ENCODE measurements around the gene DDX21.
"Not testable (repeated sequence)": the region's sequence is repeated elsewhere in the genome, so short reads cannot be mapped to it uniquely, and the experiment has no call there.

Gene DDX21

DNA sequence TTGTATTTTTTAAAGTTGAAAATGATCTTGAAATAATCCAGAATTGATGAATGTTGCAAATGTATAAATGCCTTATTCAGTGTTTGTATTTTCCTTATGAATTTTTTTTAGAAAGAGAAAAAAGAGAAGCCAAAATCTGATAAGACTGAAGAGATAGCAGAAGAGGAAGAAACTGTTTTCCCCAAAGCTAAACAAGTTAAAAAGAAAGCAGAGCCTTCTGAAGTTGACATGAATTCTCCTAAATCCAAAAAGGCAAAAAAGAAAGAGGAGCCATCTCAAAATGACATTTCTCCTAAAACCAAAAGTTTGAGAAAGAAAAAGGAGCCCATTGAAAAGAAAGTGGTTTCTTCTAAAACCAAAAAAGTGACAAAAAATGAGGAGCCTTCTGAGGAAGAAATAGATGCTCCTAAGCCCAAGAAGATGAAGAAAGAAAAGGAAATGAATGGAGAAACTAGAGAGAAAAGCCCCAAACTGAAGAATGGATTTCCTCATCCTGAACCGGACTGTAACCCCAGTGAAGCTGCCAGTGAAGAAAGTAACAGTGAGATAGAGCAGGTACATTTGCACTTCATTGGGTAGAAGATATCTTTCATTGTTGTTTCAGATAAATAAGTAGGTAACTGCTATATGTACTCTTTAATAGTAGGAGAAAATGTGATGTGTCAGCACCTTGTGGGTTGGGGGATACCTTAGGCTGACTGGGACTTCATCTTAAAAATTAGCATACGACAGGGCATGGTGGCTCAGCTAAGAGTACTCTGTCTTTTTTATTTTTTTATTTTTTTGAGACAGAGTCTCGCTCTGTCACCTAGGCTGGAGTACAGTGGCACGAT lies 3.9 kb downstream of the DDX21 start:
- Histone ChIP-seq H3K4me3 (no peak overlapping the region), H3K27me3 (ENCODE audit: low read depth) (no peaks in the 10 kb centered on the region), H3K36me3 (replicated peaks) (peaks cover 73% of the 10 kb centered on the region), H3K4me1 (peaks cover 14% of the 10 kb centered on the region), H3K9me3 (no peaks in the 10 kb centered on the region)
- in situ Hi-C loops (cut with MboI; ENCODE audit: low sequenced_read_pairs) = no loop called here
- no peak for DNase-seq (ENCODE audit: low spot score in 2 of 2)

DNA sequence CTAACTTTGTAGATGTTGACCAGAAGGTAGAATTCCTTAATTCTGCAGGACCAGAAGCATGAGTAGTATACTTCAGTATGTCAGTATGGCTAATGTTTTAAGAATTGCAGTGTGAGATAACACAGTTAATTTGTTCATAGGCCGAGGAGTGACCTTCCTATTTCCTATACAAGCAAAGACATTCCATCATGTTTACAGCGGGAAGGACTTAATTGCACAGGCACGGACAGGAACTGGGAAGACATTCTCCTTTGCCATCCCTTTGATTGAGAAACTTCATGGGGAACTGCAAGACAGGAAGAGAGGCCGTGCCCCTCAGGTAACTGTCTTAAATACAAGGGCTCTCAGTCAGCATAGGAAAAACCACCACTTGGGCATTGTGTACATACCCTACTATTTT lies 7.2 kb downstream of the DDX21 start:
- Histone ChIP-seq H3K9me3 (no peaks in the 10 kb centered on the region), H3K4me3 (no peak overlapping the region), H3K27me3 (ENCODE audit: low read depth) (no peaks in the 10 kb centered on the region), H3K4me1 (peaks cover 11% of the 10 kb centered on the region), H3K36me3 (replicated peaks) (peaks cover 100% of the 10 kb centered on the region)
- DNase-seq (ENCODE audit: low spot score in 2 of 2) = no peak
- in situ Hi-C loops (cut with MboI; ENCODE audit: low sequenced_read_pairs) = no loop called here

DNA sequence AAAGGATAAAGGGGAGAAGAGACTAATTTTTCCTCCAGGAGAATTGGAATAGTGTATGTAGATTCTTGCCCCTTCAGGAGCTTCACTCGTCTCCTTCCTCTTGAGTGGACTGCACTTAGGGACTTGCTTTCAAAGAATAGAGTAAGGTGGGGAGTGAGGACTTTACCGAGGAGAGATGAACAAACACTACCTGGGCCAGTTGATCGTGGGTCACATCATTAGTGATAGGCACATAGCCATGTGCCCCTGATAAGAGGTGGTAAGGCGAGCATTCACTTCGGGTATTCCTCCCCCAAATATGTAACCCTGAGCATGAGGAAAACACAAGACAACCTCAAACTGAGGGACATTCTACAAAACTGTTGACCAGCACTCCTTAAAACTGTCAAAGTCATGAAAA lies 18.0 kb downstream of the DDX21 start:
- in situ Hi-C loops (cut with MboI; ENCODE audit: low sequenced_read_pairs) = loop anchor here (10.0 kb wide), 1 partner anchor 209 kb away; no protein-coding TSS in a partner anchor
- H3K27me3 ChIP-seq (ENCODE audit: low read depth) = no peaks in the 10 kb centered on the region
- peaks cover 100% of the 10 kb centered on the region for H3K36me3 ChIP-seq (replicated peaks)
- no peaks in the 10 kb centered on the region for H3K4me1 ChIP-seq
- no peak for DNase-seq (ENCODE audit: low spot score in 2 of 2)
- H3K9me3 ChIP-seq = no peaks in the 10 kb centered on the region
- H3K4me3 ChIP-seq = no peak overlapping the region

DNA sequence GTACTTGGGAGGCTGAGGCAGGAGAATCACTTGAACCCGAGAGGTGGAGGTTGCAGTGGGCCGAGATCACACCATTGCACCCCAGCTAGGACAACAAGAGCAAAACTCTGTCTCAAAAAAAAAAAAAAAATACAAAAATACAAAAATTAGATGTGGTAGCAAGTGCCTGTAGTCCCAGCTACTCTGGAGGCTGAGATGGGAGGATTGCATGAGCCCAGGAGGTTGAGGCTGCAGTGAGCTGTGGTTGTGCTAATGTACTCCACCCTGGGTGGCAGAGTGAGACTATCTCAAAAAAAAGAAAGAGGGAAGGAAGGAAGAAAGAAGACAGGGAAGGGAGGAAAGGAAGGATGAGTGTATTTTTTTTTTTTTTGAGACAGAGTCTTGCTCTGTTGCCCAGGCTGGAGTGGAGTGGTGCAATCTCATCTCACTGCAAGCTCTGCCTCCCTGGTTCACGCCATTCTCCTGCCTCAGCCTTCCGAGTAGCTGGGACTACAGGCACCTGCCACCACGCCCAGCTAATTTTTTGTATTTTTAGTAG lies 20.0 kb downstream of the DDX21 start:
- not testable (repeated sequence) for DNase-seq (ENCODE audit: low spot score in 2 of 2); H3K27me3 ChIP-seq (ENCODE audit: low read depth); H3K9me3 ChIP-seq; H3K4me1 ChIP-seq; H3K4me3 ChIP-seq
- H3K36me3 ChIP-seq (replicated peaks) = peaks cover 97% of the 10 kb centered on the region
- in situ Hi-C loops (cut with MboI; ENCODE audit: low sequenced_read_pairs) = loop anchor here (10.0 kb wide), 1 partner anchor 211 kb away; no protein-coding TSS in a partner anchor

- DNase-seq (ENCODE audit: low spot score in 2 of 2); H3K27me3 ChIP-seq (ENCODE audit: low read depth); H3K4me1 ChIP-seq; H3K4me3 ChIP-seq; H3K9me3 ChIP-seq: not testable (repeated sequence)
- peaks cover 97% of the 10 kb centered on the region for H3K36me3 ChIP-seq (replicated peaks)
- in situ Hi-C loops (cut with MboI; ENCODE audit: low sequenced_read_pairs) = loop anchor here (10.0 kb wide), 1 partner anchor 215 kb away; no protein-coding TSS in a partner anchor
These were observed 23.8 kb downstream of the DDX21 start for GRCh38 chr10:68979738-68980137.

GRCh38 chr10:68981074-68981473 lies 25.1 kb downstream of the DDX21 start:
- DNase-seq (ENCODE audit: low spot score in 2 of 2) = no peak
- in situ Hi-C loops (cut with MboI; ENCODE audit: low sequenced_read_pairs) = no loop called here
- peaks cover 92% of the 10 kb centered on the region for H3K36me3 ChIP-seq (replicated peaks)

GRCh38 chr10:68982389-68982788 lies 26.4 kb downstream of the DDX21 start:
- in situ Hi-C loops (cut with MboI; ENCODE audit: low sequenced_read_pairs) = no loop called here

More at GRCh38 chr10:68981074-68981473, 25.1 kb downstream of the DDX21 start:
- no peaks in the 10 kb centered on the region for H3K27me3 ChIP-seq (ENCODE audit: low read depth)
- H3K4me1 ChIP-seq = no peaks in the 10 kb centered on the region
- H3K4me3 ChIP-seq = no peak overlapping the region
- no peaks in the 10 kb centered on the region for H3K9me3 ChIP-seq

GRCh38 chr10:68987611-68988010 lies 31.6 kb downstream of the DDX21 start:
- in situ Hi-C loops (cut with MboI; ENCODE audit: low sequenced_read_pairs) = no loop called here
- Histone ChIP-seq H3K36me3 (replicated peaks) (peaks cover 29% of the 10 kb centered on the region), H3K4me3 (no peak overlapping the region), H3K9me3 (no peaks in the 10 kb centered on the region), H3K4me1 (peaks cover 17% of the 10 kb centered on the region; the same call in 1 of the 2 replicates), H3K27me3 (ENCODE audit: low read depth) (no peaks in the 10 kb centered on the region)
- DNase-seq (ENCODE audit: low spot score in 2 of 2) = no peak

More at GRCh38 chr10:68982389-68982788, 26.4 kb downstream of the DDX21 start:
- no peak for DNase-seq (ENCODE audit: low spot score in 2 of 2)
- Histone ChIP-seq H3K27me3 (ENCODE audit: low read depth) (no peaks in the 10 kb centered on the region), H3K4me3 (no peak overlapping the region), H3K4me1 (no peaks in the 10 kb centered on the region), H3K9me3 (no peaks in the 10 kb centered on the region), H3K36me3 (replicated peaks) (peaks cover 79% of the 10 kb centered on the region)

DNA sequence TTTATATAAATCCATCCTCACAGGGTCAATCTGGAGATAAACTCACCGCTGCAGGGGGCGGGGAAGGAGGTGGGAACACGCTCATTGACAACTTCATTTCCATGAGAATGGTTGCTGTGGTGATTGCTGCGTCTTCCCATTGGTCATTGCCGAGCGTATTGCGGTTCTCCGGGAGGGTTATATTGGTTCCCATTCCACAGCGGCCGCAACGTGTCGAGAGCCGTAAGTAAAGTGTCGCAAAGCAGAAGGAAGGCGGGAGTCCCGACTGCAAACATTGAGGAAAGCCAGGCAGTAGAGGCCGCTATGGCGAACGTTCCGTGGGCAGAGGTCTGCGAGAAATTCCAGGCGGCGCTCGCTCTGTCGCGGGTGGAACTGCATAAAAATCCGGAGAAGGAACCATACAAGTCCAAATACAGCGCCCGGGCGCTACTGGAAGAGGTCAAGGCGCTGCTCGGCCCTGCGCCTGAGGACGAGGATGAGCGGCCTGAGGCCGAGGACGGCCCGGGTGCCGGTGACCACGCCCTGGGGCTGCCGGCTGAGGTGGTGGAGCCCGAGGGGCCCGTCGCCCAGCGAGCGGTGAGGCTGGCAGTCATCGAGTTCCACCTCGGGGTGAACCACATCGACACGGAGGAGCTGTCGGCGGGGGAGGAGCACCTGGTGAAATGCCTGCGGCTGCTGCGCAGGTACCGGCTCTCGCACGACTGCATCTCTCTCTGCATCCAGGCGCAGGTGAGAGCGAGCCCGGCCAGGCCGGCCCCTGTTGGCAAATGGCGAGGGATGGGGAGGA lies 32.8 kb downstream of the DDX21 start, which contains the start of gene KIFBP:
Gene KIFBP, plus strand, starts transcription at position 274 of the 787 bp plus-strand sequence. Its CDS starts 30 bp downstream, at position 304.
- in situ Hi-C loops (cut with MboI; ENCODE audit: low sequenced_read_pairs) = no loop called here
- peaks cover 19% of the 10 kb centered on the region; the same call in 1 of the 2 replicates for H3K4me1 ChIP-seq

GRCh38 chr10:68989317-68989990 lies 33.5 kb downstream of the DDX21 start:
- peaks cover 19% of the 10 kb centered on the region; the same call in 1 of the 2 replicates for H3K4me1 ChIP-seq
- H3K36me3 ChIP-seq (replicated peaks) = peaks cover 16% of the 10 kb centered on the region
- peak overlapping the region; percentile 79 for H3K4me3 ChIP-seq
- H3K27me3 ChIP-seq (ENCODE audit: low read depth) = no peaks in the 10 kb centered on the region
- H3K9me3 ChIP-seq = no peaks in the 10 kb centered on the region
- DNase-seq (ENCODE audit: low spot score in 2 of 2) = no peak
- in situ Hi-C loops (cut with MboI; ENCODE audit: low sequenced_read_pairs) = no loop called here

More for the DNA sequence above, 32.8 kb downstream of the DDX21 start, which contains the start of gene KIFBP:
- Histone ChIP-seq H3K9me3 (no peaks in the 10 kb centered on the region), H3K27me3 (ENCODE audit: low read depth) (no peaks in the 10 kb centered on the region), H3K36me3 (replicated peaks) (peaks cover 23% of the 10 kb centered on the region), H3K4me3 (peak within 1 kb of the TSS; percentile 79)
- peak; percentile 95 to 99 for DNase-seq (ENCODE audit: low spot score in 2 of 2)

GRCh38 chr10:68992636-68993440 lies 36.9 kb downstream of the DDX21 start:
- H3K9me3 ChIP-seq = no peaks in the 10 kb centered on the region
- H3K4me1 ChIP-seq = peaks cover 19% of the 10 kb centered on the region; the same call in 1 of the 2 replicates
- no peak for DNase-seq (ENCODE audit: low spot score in 2 of 2)
- H3K27me3 ChIP-seq (ENCODE audit: low read depth) = no peaks in the 10 kb centered on the region
- in situ Hi-C loops (cut with MboI; ENCODE audit: low sequenced_read_pairs) = loop anchor here (10.0 kb wide), 1 partner anchor 402 kb away; no protein-coding TSS in a partner anchor
- H3K4me3 ChIP-seq = no peak overlapping the region
- peaks cover 5% of the 10 kb centered on the region for H3K36me3 ChIP-seq (replicated peaks)

GRCh38 chr10:68997211-68997610 lies 41.2 kb downstream of the DDX21 start:
- no peak for DNase-seq (ENCODE audit: low spot score in 2 of 2)
- H3K9me3 ChIP-seq = no peaks in the 10 kb centered on the region
- in situ Hi-C loops (cut with MboI; ENCODE audit: low sequenced_read_pairs) = loop anchor here (10.0 kb wide), 1 partner anchor 398 kb away; no protein-coding TSS in a partner anchor
- H3K4me1 ChIP-seq = 0 out of 2 replicates have a peak, but pooled peaks cover 6% of the 10 kb centered on the region
- H3K27me3 ChIP-seq (ENCODE audit: low read depth) = no peaks in the 10 kb centered on the region
- H3K4me3 ChIP-seq = no peak overlapping the region
- H3K36me3 ChIP-seq (replicated peaks) = peaks cover 15% of the 10 kb centered on the region
